Measurements from ENCODE around the gene TBC1D2B. TPM values are rescaled to one million over a fixed set of nuclear protein-coding genes. Genes with fewer than 3 reads are reported as not detected.

Gene TBC1D2B
- total RNA-seq, 1 donor from 2014 or later, result 63.3 TPM

GRCh38 chr15:78069462-78070029, 8.0 kb downstream of the TBC1D2B start:
- Histone ChIP-seq H3K36me3 (no peaks in the 10 kb centered on the region), H3K4me3 (no peak overlapping the region), H3K27me3 (no peaks in the 10 kb centered on the region), H3K4me1 (peaks cover 34 to 83% of the 10 kb centered on the region in 2 donors), H3K9me3 (no peaks in the 10 kb centered on the region), H3K27ac (peak overlapping the region; percentile 65 to 71)
- intact Hi-C loops (cut with DNase I), result loop anchor here (10.0 kb wide), 1 partner anchor 655 kb away; no protein-coding TSS in a partner anchor
- no peak for TF ChIP-seq CTCF (IDR thresholded peaks at IDR 0.05)
- DNase-seq (ENCODE audit: low spot score in 2 of 2), result no peak

DNA sequence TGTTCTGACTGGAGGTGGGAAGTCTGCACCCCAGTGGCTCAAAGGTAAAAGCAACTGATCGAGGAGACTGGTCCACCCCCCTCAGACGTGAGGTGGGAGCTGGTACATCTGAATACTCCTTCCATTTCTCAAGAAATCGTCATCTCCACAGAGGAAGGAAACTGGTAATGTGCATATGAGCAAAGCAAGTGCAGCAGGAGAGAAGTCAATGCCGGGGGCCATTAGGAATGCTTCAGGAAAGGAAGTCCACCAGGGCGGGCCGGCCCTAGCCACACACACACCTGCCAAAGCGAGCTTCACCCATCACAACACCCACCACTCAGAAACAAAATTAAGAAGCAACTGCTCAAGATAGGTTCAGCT, 8.5 kb downstream of the TBC1D2B start:
- Histone ChIP-seq H3K27me3 (no peaks in the 10 kb centered on the region), H3K27ac (peak overlapping the region; percentile 65 to 71), H3K4me1 (peaks cover 38 to 85% of the 10 kb centered on the region in 2 donors), H3K36me3 (no peaks in the 10 kb centered on the region), H3K9me3 (no peaks in the 10 kb centered on the region), H3K4me3 (no peak overlapping the region)
- TF ChIP-seq CTCF (IDR thresholded peaks at IDR 0.05), result no peak
- DNase-seq (ENCODE audit: low spot score in 2 of 2), result no peak
- intact Hi-C loops (cut with DNase I), result no loop called here

- Histone ChIP-seq H3K9me3 (no peaks in the 10 kb centered on the region), H3K27ac (peak overlapping the region; percentile 71 to 83), H3K4me1 (peaks cover 42 to 85% of the 10 kb centered on the region in 2 donors), H3K4me3 (no peak overlapping the region), H3K36me3 (no peaks in the 10 kb centered on the region), H3K27me3 (no peaks in the 10 kb centered on the region)
- peak in 1 of 2 donors; percentile 77 for DNase-seq (ENCODE audit: low spot score in 2 of 2)
- intact Hi-C loops (cut with DNase I), result loop anchor here (2.0 kb wide), 1 partner anchor 63 kb away; no protein-coding TSS in a partner anchor
- TF ChIP-seq CTCF (IDR thresholded peaks at IDR 0.05), result no peak
Observed at GRCh38 chr15:78067328-78068228, 9.9 kb downstream of the TBC1D2B start.

DNA sequence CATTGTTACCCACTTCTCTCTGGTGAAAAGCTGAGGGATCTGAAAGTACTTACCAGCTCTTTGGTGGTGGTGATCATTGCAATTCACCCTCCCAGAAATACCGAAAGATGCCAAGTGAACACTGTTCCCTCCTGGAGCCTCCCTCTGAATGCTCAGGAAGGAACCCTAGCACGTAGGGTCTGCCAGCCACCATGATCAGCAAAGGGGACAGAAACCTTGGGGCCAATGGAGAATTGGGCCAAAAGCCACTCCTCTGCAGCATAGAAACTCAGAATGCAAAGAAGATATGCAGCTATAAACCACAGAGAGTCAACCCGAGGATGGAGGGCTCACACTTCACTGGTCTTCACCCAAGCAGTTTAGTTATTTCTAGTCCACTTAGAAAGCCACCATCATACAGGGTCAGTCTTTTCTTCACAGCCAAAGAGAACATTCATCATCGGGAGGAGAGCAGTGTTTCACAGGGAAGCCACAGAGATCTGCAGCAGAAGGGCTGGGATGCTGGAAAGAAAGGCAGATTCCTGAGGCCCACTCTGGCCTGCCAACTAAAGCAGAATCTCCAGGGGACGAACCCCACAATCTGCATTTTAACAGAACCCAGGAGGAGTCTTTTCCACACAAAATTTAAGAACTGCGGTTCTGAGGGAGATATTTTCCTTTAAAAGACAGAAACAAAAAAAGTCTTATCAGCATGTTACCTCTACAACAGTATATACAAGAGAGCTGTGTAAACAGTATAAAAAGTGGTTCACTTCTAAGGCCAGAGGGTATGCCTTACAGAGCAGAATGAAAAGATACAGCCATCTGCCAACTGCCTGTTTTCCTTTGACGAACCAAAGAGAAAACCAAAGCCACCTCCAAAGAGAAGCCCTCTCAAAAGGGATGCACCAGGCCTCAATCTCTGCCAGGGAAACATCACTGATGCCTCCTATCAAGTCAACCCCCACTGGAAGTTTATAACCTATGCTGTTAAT, 11.3 kb downstream of the TBC1D2B start:
- H3K27ac ChIP-seq, result peak overlapping the region; percentile 71 to 83
- H3K4me3 ChIP-seq, result peak overlapping the region; percentile 6 to 27
- H3K9me3 ChIP-seq, result no peaks in the 10 kb centered on the region
- H3K36me3 ChIP-seq, result no peaks in the 10 kb centered on the region
- H3K4me1 ChIP-seq, result peaks cover 42 to 83% of the 10 kb centered on the region in 2 donors
- DNase-seq (ENCODE audit: low spot score in 2 of 2), result peak in 1 of 2 donors; percentile 60
- intact Hi-C loops (cut with DNase I), result loop anchor here (2.0 kb wide), 1 partner anchor 61 kb away; no protein-coding TSS in a partner anchor
- no peak for TF ChIP-seq CTCF (IDR thresholded peaks at IDR 0.05)
- H3K27me3 ChIP-seq, result no peaks in the 10 kb centered on the region

DNA sequence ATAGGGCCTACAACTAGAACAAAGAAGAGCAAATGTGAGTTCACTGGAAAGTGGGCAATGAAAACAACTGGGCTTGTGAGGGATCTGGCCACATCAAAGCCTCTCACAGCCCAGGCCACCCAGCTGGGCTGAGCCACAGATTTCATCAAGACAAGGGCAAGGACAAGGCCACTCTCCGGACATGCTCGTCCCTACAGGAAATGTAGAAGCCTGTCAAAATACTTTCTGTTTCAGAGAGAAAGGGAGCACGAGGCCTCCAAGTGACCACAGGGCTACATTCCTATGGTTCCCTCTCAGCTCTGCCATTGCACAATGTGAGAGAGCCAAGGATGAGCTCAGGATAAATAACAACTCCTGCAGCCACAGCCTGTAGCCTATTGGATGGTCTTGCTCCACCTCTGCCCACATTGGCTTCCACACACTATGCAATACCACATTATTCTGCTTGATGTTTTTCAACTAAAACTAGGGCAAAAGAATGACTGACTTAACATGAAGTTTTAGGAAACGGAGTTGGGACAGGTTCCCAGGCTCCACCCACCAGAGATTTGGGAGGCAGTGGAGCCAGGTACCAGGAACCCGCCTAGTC, 12.1 kb downstream of the TBC1D2B start:
- Histone ChIP-seq H3K4me1 (peaks cover 42 to 81% of the 10 kb centered on the region in 2 donors), H3K27me3 (no peaks in the 10 kb centered on the region), H3K4me3 (peak overlapping the region; percentile 6 to 27), H3K27ac (peak overlapping the region; percentile 71 to 83), H3K9me3 (no peaks in the 10 kb centered on the region), H3K36me3 (no peaks in the 10 kb centered on the region)
- no peak for TF ChIP-seq CTCF (IDR thresholded peaks at IDR 0.05)
- intact Hi-C loops (cut with DNase I), result no loop called here
- peak; percentile 50 to 89 for DNase-seq (ENCODE audit: low spot score in 2 of 2)

Data from ascending aorta (tissue), 2 donors.